Lower leg skin (tissue), 4 donors: ENCODE results near the gene FAM107A. TPM values are rescaled to one million over a fixed set of nuclear protein-coding genes. Genes with fewer than 3 reads are reported as not detected.
A peak's percentile ranks its signal among the peaks of the same experiment; 100 is the strongest.

Experiments
- DNase-seq, 2 donors: peaks; one replicate each; pipeline ENCODE4 v3.0.0-alpha.2; 2019; ENCODE audit warnings: low spot score in 2 of 2
- H3K4me3 ChIP-seq: fragments of 200-600 bp; sonication (generic); 2 replicates; pipeline ENCODE4 v1.5.1; 2017; ENCODE audit warnings: mild to moderate bottlenecking, low read depth; ENCODE audit not compliant: poor library complexity, severe bottlenecking
- CTCF ChIP-seq, 3 donors: fragments of 450-650 bp; IDR thresholded peaks; one replicate each; pipeline ENCODE4 v1.5.1; 2016; ENCODE audit warnings: antibody characterized with exemption in 3 of 3, mild to moderate bottlenecking in 3 of 3, moderate library complexity in 2 of 3
- POLR2A ChIP-seq, 2 donors: fragments of 450-650 bp; IDR thresholded peaks; one replicate each; pipeline ENCODE4 v1.6.1; 2016 to 2017; ENCODE audit warnings: antibody characterized with exemption in 2 of 2, mild to moderate bottlenecking in 1 of 2, moderate library complexity in 1 of 2
- whole genome bisulfite sequencing, 2 donors: methylation state at CpG; one replicate each; pipeline ENCODE4 v1.1.5; 2018; 5-methylcytosine and 5-hydroxymethylcytosine counted together
- intact Hi-C: fragments of 100-400 bp; cut with DNase I; formaldehyde crosslinking; loops from one replicate; pipeline ENCODE4 v1.15.0; 2023; ENCODE audit warnings: low total_unique reads
- total RNA-seq, 4 donors: library from RNA; depleted of rRNA; stranded (reverse); fragments of >200 nt; gene quantifications; one replicate each; pipeline ENCODE4 v1.1.0, GENCODE V29; 2016

Gene FAM107A
- total RNA-seq, 4 donors from 2014 or later: 9.2 to 52.5 (median 16.9) TPM

GRCh38 chr3:58526515-58526957 is 50.7 kb downstream of the FAM107A start:
- peak; percentile 31 to 72 for DNase-seq
- intact Hi-C loops: no loop called here
- H3K4me3 ChIP-seq: no peak overlapping the region
- no peak for TF ChIP-seq CTCF (IDR thresholded peaks at IDR 0.05)
- no peak for TF ChIP-seq POLR2A (IDR thresholded peaks at IDR 0.05)
- 78 to 82% methylated on average over 7 of the region's 7 CpGs for WGBS, 2 donors

GRCh38 chr3:58524326-58524888 is 52.8 kb downstream of the FAM107A start:
- no peak for TF ChIP-seq POLR2A (IDR thresholded peaks at IDR 0.05)
- intact Hi-C loops: no loop called here
- peak; percentile 10 to 78 for DNase-seq
- 84 to 87% methylated on average over 9 to 11 of the region's 11 CpGs for WGBS, 2 donors
- no peak overlapping the region for H3K4me3 ChIP-seq

- intact Hi-C loops: no loop called here
- no peak overlapping the region for H3K4me3 ChIP-seq
- no peak for DNase-seq
These were observed 54.3 kb downstream of the FAM107A start for GRCh38 chr3:58522759-58523425.

GRCh38 chr3:58521917-58522631 is 55.1 kb downstream of the FAM107A start:
- TF ChIP-seq CTCF (IDR thresholded peaks at IDR 0.05) (no peak), POLR2A (IDR thresholded peaks at IDR 0.05) (no peak)
- DNase-seq: peak in 1 of 2 donors; percentile 81
- H3K4me3 ChIP-seq: no peak overlapping the region
- 54 to 57% methylated on average over 10 of the region's 10 CpGs for WGBS, 2 donors
- intact Hi-C loops: no loop called here

More at GRCh38 chr3:58522759-58523425, 54.3 kb downstream of the FAM107A start:
- WGBS, 2 donors: 83 to 85% methylated on average over 5 of the region's 5 CpGs
- TF ChIP-seq POLR2A (IDR thresholded peaks at IDR 0.05) (no peak), CTCF (IDR thresholded peaks at IDR 0.05) (no peak)

GRCh38 chr3:58521336-58521670 is 55.9 kb downstream of the FAM107A start:
- intact Hi-C loops: no loop called here
- H3K4me3 ChIP-seq: no peak overlapping the region
- TF ChIP-seq CTCF (IDR thresholded peaks at IDR 0.05) (no peak), POLR2A (IDR thresholded peaks at IDR 0.05) (no peak)
- 92 to 97% methylated on average over 3 of the region's 3 CpGs for WGBS, 2 donors
- no peak for DNase-seq
